NT2/D1 (cell line): ENCODE results near the gene CEP162.
"Not testable (repeated sequence)": the region's sequence is repeated elsewhere in the genome, so short reads cannot be mapped to it uniquely, and the experiment has no call there.

Experiments
- DNase-seq: peaks from one replicate; pipeline ENCODE4 v3.0.0-alpha.2; 2011; ENCODE audit warnings: low read depth, low spot score
- H3K27me3 ChIP-seq: 2 replicates; pipeline ENCODE4 v1.6.0; 2011; ENCODE audit warnings: mild to moderate bottlenecking; ENCODE audit not compliant: insufficient read length, insufficient read depth
- H3K36me3 ChIP-seq: 2 replicates; pipeline ENCODE4 v1.6.1; 2011; ENCODE audit warnings: mild to moderate bottlenecking, low read length, mixed read lengths; ENCODE audit not compliant: insufficient read depth, insufficient read length
- H3K4me1 ChIP-seq: 2 replicates; pipeline ENCODE4 v1.5.1; 2011; ENCODE audit not compliant: insufficient read depth, insufficient read length
- H3K4me3 ChIP-seq: 2 replicates; pipeline ENCODE4 v1.5.1; 2011; ENCODE audit warnings: low read depth; ENCODE audit not compliant: insufficient read length
- H3K9ac ChIP-seq: 2 replicates; pipeline ENCODE4 v1.6.0; 2011; ENCODE audit warnings: low read depth; ENCODE audit not compliant: insufficient read length
- H3K9me3 ChIP-seq: 2 replicates; pipeline ENCODE4 v1.5.1; 2011; ENCODE audit warnings: mild to moderate bottlenecking, low read length; ENCODE audit not compliant: insufficient read depth
- SUZ12 ChIP-seq: IDR thresholded peaks from 2 replicates; pipeline ENCODE4 v1.6.1; 2011; ENCODE audit not compliant: insufficient read length, insufficient read depth; ENCODE audit errors: extremely low read depth
- YY1 ChIP-seq: IDR thresholded peaks from 2 replicates; pipeline ENCODE4 v1.6.1; 2011; ENCODE audit not compliant: insufficient read length, insufficient read depth
- ZNF274 ChIP-seq: IDR thresholded peaks from 2 replicates; pipeline ENCODE4 v1.6.1; 2011; ENCODE audit warnings: mild to moderate bottlenecking, low read depth, low read length

Gene CEP162

GRCh38 chr6:84224251-84224650, 3.2 kb downstream of the CEP162 start:
- TF ChIP-seq YY1: no peak
- TF ChIP-seq ZNF274: no peak
- TF ChIP-seq SUZ12: no peak
- Histone ChIP-seq H3K36me3 (peaks cover 11% of the 10 kb centered on the region), H3K27me3 (peaks cover 11% of the 10 kb centered on the region), H3K9me3 (no peaks in the 10 kb centered on the region), H3K4me1 (no peaks in the 10 kb centered on the region), H3K9ac (no peak overlapping the region), H3K4me3 (no peak overlapping the region)
- DNase-seq: no peak

- not testable (repeated sequence) for H3K9ac ChIP-seq, DNase-seq, H3K4me1 ChIP-seq, H3K27me3 ChIP-seq, H3K9me3 ChIP-seq, H3K4me3 ChIP-seq
- peaks cover 11% of the 10 kb centered on the region for H3K36me3 ChIP-seq
Observed at GRCh38 chr6:84223608-84224007, 3.8 kb downstream of the CEP162 start.

- no peak for DNase-seq
- TF ChIP-seq SUZ12: no peak
- TF ChIP-seq YY1: no peak
- no peak for TF ChIP-seq ZNF274
- Histone ChIP-seq H3K27me3 (no peaks in the 10 kb centered on the region), H3K9ac (no peak overlapping the region), H3K9me3 (no peaks in the 10 kb centered on the region), H3K4me3 (no peak overlapping the region), H3K4me1 (no peaks in the 10 kb centered on the region), H3K36me3 (peaks cover 11% of the 10 kb centered on the region)
Observed at GRCh38 chr6:84222426-84222825, 5.0 kb downstream of the CEP162 start.

- Histone ChIP-seq H3K9me3 (no peaks in the 10 kb centered on the region), H3K9ac (no peak overlapping the region), H3K4me1 (no peaks in the 10 kb centered on the region), H3K4me3 (no peak overlapping the region), H3K27me3 (no peaks in the 10 kb centered on the region), H3K36me3 (peaks cover 9% of the 10 kb centered on the region)
- TF ChIP-seq SUZ12 (no peak), ZNF274 (no peak), YY1 (no peak)
- DNase-seq: no peak
Observed at GRCh38 chr6:84220809-84221409, 6.5 kb downstream of the CEP162 start.

- TF ChIP-seq ZNF274 (no peak), YY1 (no peak), SUZ12 (no peak)
- no peaks in the 10 kb centered on the region for H3K4me1 ChIP-seq
- H3K9me3 ChIP-seq: no peaks in the 10 kb centered on the region
- no peaks in the 10 kb centered on the region for H3K27me3 ChIP-seq
- no peaks in the 10 kb centered on the region for H3K36me3 ChIP-seq
- DNase-seq: no peak
- H3K4me3 ChIP-seq: no peak overlapping the region
- H3K9ac ChIP-seq: no peak overlapping the region
Observed at GRCh38 chr6:84218091-84218490, 9.4 kb downstream of the CEP162 start.

- Histone ChIP-seq H3K9ac (no peak overlapping the region), H3K27me3 (no peaks in the 10 kb centered on the region), H3K4me3 (no peak overlapping the region), H3K36me3 (no peaks in the 10 kb centered on the region), H3K9me3 (no peaks in the 10 kb centered on the region), H3K4me1 (no peaks in the 10 kb centered on the region)
- TF ChIP-seq ZNF274 (no peak), SUZ12 (no peak), YY1 (no peak)
- no peak for DNase-seq
Observed at GRCh38 chr6:84213217-84213616, 14.2 kb downstream of the CEP162 start.

GRCh38 chr6:84204011-84204410, 23.4 kb downstream of the CEP162 start:
- DNase-seq: no peak
- Histone ChIP-seq H3K4me3 (no peak overlapping the region), H3K36me3 (no peaks in the 10 kb centered on the region), H3K4me1 (no peaks in the 10 kb centered on the region), H3K27me3 (no peaks in the 10 kb centered on the region), H3K9ac (no peak overlapping the region), H3K9me3 (no peaks in the 10 kb centered on the region)
- TF ChIP-seq YY1: no peak
- no peak for TF ChIP-seq ZNF274
- TF ChIP-seq SUZ12: no peak

- not testable (repeated sequence) for H3K4me3 ChIP-seq, DNase-seq, H3K9ac ChIP-seq, H3K4me1 ChIP-seq, H3K36me3 ChIP-seq, H3K27me3 ChIP-seq, H3K9me3 ChIP-seq
Observed at GRCh38 chr6:84199987-84200386, 27.5 kb downstream of the CEP162 start.
